KMS-11 (cell line): ENCODE measurements around the gene HTR4.

Source experiments
- H2AFZ ChIP-seq: fragments of 200-600 bp; sonication (generic); 2 replicates; pipeline ENCODE4 v1.6.1; 2016; ENCODE audit warnings: antibody characterized with exemption, mixed run types, low read depth
- H3K27ac ChIP-seq: fragments of 200-600 bp; sonication (generic); 2 replicates; pipeline ENCODE4 v1.6.1; 2016; ENCODE audit warnings: mild to moderate bottlenecking, mixed run types
- H3K27me3 ChIP-seq: fragments of 200-600 bp; sonication (generic); 2 replicates; pipeline ENCODE4 v1.6.1; 2017; ENCODE audit warnings: mild to moderate bottlenecking, low read depth, mixed run types, moderate library complexity; ENCODE audit not compliant: insufficient read depth
- H3K36me3 ChIP-seq: fragments of 200-600 bp; sonication (generic); 2 replicates; pipeline ENCODE4 v1.6.1; 2017; ENCODE audit warnings: mild to moderate bottlenecking, mixed run types; ENCODE audit not compliant: insufficient read depth
- H3K4me1 ChIP-seq: fragments of 200-600 bp; sonication (generic); 2 replicates; pipeline ENCODE4 v1.6.1; 2016; ENCODE audit warnings: mild to moderate bottlenecking, low read depth, mixed run types; ENCODE audit not compliant: poor library complexity, severe bottlenecking
- H3K4me2 ChIP-seq: fragments of 200-600 bp; sonication (generic); 2 replicates; pipeline ENCODE4 v1.7.0; 2016; ENCODE audit warnings: mild to moderate bottlenecking, mixed run types
- H3K4me3 ChIP-seq: fragments of 200-600 bp; sonication (generic); IDR thresholded peaks from 2 replicates; pipeline ENCODE4 v1.6.1; 2017; ENCODE audit warnings: low read depth, low read length, mixed read lengths; ENCODE audit not compliant: insufficient read depth
- H3K79me2 ChIP-seq: fragments of 200-600 bp; sonication (generic); 2 replicates; pipeline ENCODE4 v1.6.1; 2016; ENCODE audit warnings: low read depth, mixed run types; ENCODE audit not compliant: insufficient read depth
- H3K9ac ChIP-seq: fragments of 200-600 bp; sonication (generic); 2 replicates; pipeline ENCODE4 v1.6.1; 2016; ENCODE audit warnings: mild to moderate bottlenecking, mixed run types
- H4K20me1 ChIP-seq: fragments of 200-600 bp; sonication (generic); 2 replicates; pipeline ENCODE4 v1.6.1; 2016; ENCODE audit warnings: mild to moderate bottlenecking, mixed run types; ENCODE audit not compliant: insufficient read depth
- TF ChIP-seq, protein P1 (sequence below): fragments of 200-600 bp; sonication (generic); conservative IDR thresholded peaks from 2 replicates; pipeline ENCODE4 v1.6.1; 2017; ENCODE audit warnings: low read depth, mild to moderate bottlenecking, antibody characterized with exemption, low read length, moderate library complexity, mixed read lengths

HTR4 gene

DNA sequence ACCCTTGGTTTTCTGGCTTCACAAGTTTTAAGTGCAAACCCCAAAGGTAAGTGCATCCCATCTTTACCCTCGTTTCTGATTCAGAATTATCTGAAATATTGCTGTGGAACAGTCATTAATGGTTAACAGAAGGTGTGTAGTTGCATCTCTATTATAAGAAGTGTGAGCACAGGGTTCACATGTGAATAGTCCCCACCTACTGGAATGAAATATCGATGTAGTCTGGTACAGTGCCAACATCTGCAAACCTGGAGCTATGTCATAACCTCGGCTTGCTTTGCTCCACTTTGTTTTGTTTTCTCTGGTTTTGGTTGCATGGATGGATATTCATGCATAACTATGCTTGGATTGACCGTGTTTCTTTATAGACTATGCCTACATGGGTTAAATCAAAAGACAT is 12.6 kb downstream of the HTR4 start:
- no peaks in the 10 kb centered on the region for H3K79me2 ChIP-seq
- H3K4me2 ChIP-seq = no peak overlapping the region
- no peaks in the 10 kb centered on the region for H3K27me3 ChIP-seq
- no peaks in the 10 kb centered on the region for H3K4me1 ChIP-seq
- TF ChIP-seq, protein P1, sequence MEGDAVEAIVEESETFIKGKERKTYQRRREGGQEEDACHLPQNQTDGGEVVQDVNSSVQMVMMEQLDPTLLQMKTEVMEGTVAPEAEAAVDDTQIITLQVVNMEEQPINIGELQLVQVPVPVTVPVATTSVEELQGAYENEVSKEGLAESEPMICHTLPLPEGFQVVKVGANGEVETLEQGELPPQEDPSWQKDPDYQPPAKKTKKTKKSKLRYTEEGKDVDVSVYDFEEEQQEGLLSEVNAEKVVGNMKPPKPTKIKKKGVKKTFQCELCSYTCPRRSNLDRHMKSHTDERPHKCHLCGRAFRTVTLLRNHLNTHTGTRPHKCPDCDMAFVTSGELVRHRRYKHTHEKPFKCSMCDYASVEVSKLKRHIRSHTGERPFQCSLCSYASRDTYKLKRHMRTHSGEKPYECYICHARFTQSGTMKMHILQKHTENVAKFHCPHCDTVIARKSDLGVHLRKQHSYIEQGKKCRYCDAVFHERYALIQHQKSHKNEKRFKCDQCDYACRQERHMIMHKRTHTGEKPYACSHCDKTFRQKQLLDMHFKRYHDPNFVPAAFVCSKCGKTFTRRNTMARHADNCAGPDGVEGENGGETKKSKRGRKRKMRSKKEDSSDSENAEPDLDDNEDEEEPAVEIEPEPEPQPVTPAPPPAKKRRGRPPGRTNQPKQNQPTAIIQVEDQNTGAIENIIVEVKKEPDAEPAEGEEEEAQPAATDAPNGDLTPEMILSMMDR = no peak
- H4K20me1 ChIP-seq = no peaks in the 10 kb centered on the region
- H2AFZ ChIP-seq = no peak overlapping the region
- no peak overlapping the region for H3K4me3 ChIP-seq
- H3K36me3 ChIP-seq = no peaks in the 10 kb centered on the region
- H3K27ac ChIP-seq = no peak overlapping the region
- no peak overlapping the region for H3K9ac ChIP-seq

DNA sequence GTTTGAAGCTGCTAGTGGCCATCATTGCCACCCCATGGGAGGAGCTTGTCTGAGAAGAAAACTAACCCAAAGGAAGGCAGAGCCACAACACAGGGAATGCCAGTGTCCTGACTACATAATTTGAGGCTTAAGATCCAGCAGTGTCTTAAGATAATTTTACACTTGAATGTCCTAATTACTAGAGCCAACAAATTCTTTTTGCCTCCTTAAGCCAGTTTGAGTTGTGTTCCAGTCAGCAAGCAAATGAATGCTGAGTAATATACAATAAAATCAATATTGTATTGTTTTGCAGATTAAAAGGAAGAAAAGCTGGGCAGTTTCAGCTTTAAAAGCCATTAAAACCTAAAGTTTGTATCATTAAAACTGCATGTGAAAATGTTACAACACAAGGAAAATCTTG is 13.9 kb downstream of the HTR4 start:
- no peaks in the 10 kb centered on the region for H4K20me1 ChIP-seq
- no peak overlapping the region for H3K9ac ChIP-seq
- H3K4me3 ChIP-seq = no peak overlapping the region
- H3K27me3 ChIP-seq = no peaks in the 10 kb centered on the region
- no peaks in the 10 kb centered on the region for H3K4me1 ChIP-seq
- H3K79me2 ChIP-seq = no peaks in the 10 kb centered on the region
- TF ChIP-seq, protein P1 = no peak
- no peaks in the 10 kb centered on the region for H3K36me3 ChIP-seq
- no peak overlapping the region for H2AFZ ChIP-seq
- H3K27ac ChIP-seq = no peak overlapping the region
- no peak overlapping the region for H3K4me2 ChIP-seq

DNA sequence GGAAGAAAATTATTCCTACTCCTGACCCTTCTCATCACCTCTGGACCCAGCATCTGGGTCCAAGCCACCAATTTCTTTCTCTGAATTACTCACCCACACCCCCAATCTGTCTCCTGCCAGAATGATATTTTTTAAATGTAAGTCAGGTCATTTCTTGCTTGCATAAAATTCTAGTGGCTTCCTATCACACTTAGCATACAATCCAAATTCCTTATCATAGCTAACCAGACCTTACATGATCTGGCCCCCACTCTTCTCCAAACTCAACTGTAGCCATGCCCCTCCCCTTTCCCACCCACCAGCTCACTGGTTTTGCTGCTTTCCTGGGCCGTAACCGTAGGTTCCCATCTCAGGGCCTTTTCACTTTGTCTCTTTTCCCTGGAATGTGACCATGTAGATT is 15.2 kb downstream of the HTR4 start:
- H3K36me3 ChIP-seq = no peaks in the 10 kb centered on the region
- H3K79me2 ChIP-seq = no peaks in the 10 kb centered on the region
- TF ChIP-seq, protein P1 = no peak
- H2AFZ ChIP-seq = no peak overlapping the region
- no peaks in the 10 kb centered on the region for H3K4me1 ChIP-seq
- no peak overlapping the region for H3K4me3 ChIP-seq
- no peak overlapping the region for H3K9ac ChIP-seq
- no peak overlapping the region for H3K27ac ChIP-seq
- no peaks in the 10 kb centered on the region for H4K20me1 ChIP-seq
- no peaks in the 10 kb centered on the region for H3K27me3 ChIP-seq
- no peak overlapping the region for H3K4me2 ChIP-seq

DNA sequence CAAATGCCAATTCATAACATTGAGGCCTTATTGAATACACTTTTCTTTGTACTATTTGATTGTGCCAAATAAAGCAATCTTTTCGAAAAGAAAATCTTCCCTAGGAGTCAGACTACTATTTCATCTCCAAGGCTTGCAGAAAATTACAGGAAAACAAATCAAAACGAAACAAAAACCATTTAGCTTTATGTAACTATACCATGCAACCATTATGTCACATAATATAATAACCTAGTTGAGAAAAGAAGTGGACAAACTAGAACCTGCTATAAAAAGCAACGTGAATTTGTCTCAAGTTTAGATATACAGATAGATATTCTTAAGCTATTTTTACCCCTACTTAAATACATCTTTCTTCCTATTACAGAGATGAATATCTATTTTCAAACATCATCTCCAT is 18.0 kb downstream of the HTR4 start:
- Histone ChIP-seq H3K79me2 (no peaks in the 10 kb centered on the region), H4K20me1 (no peaks in the 10 kb centered on the region), H3K36me3 (no peaks in the 10 kb centered on the region), H3K4me2 (no peak overlapping the region), H3K9ac (no peak overlapping the region), H3K27ac (no peak overlapping the region), H3K27me3 (no peaks in the 10 kb centered on the region), H3K4me1 (no peaks in the 10 kb centered on the region), H3K4me3 (no peak overlapping the region), H2AFZ (no peak overlapping the region)
- TF ChIP-seq, protein P1 = no peak
